HEK293T (cell line): Measurements from ENCODE around the gene IGF1R.
A peak's percentile ranks its signal among the peaks of the same experiment; 100 is the strongest.

Source experiments
- CTCF ChIA-PET: fragments of 350-600 bp; formaldehyde crosslinking; extraction: SDS; loops from one replicate; lab custom pipeline; 2021; ENCODE audit warnings: antibody characterized with exemption, inconsistent platforms; lab: Yijun Ruan, JAX
- POLR2A ChIA-PET: fragments of 350-600 bp; formaldehyde crosslinking; extraction: SDS; loops from one replicate; lab custom pipeline; 2020; ENCODE audit warnings: antibody characterized with exemption, inconsistent platforms; lab: Yijun Ruan, JAX
- DNase-seq: peaks from one replicate; pipeline ENCODE4 v3.0.0; 2012; ENCODE audit warnings: mixed read lengths; ENCODE audit errors: extremely low spot score
- ARNT ChIP-seq: fragments of 450-650 bp; IDR thresholded peaks from 2 replicates; pipeline ENCODE4 v1.6.1; 2017; ENCODE audit warnings: mild to moderate bottlenecking
- BHLHE40 ChIP-seq: fragments of 450-650 bp; IDR thresholded peaks from 2 replicates; pipeline ENCODE4 v1.6.1; 2016; ENCODE audit warnings: mild to moderate bottlenecking, moderate library complexity, borderline replicate concordance
- CTBP1 ChIP-seq: fragments of 450-650 bp; IDR thresholded peaks from 2 replicates; pipeline ENCODE4 v1.6.1; 2016; ENCODE audit warnings: borderline replicate concordance
- ELF4 ChIP-seq: fragments of 450-650 bp; IDR thresholded peaks from 2 replicates; pipeline ENCODE4 v1.6.1; 2017; ENCODE audit warnings: antibody characterized with exemption
- FOXA1 ChIP-seq: fragments of 450-650 bp; IDR thresholded peaks from 2 replicates; pipeline ENCODE4 v1.6.1; 2016; ENCODE audit warnings: mild to moderate bottlenecking
- FOXK2 ChIP-seq: fragments of 450-650 bp; IDR thresholded peaks from 2 replicates; pipeline ENCODE4 v1.6.1; 2016; ENCODE audit warnings: mild to moderate bottlenecking
- FOXM1 ChIP-seq: fragments of 450-650 bp; IDR thresholded peaks from 2 replicates; pipeline ENCODE4 v1.6.1; 2017; ENCODE audit warnings: mild to moderate bottlenecking, borderline replicate concordance
- HDGF ChIP-seq: fragments of 450-650 bp; IDR thresholded peaks from 2 replicates; pipeline ENCODE4 v1.6.1; 2017; ENCODE audit warnings: antibody characterized with exemption, borderline replicate concordance
- L3MBTL2 ChIP-seq: fragments of 450-650 bp; conservative IDR thresholded peaks from 2 replicates; pipeline ENCODE4 v1.6.1; 2016; ENCODE audit warnings: mild to moderate bottlenecking
- LEF1 ChIP-seq: fragments of 450-650 bp; IDR thresholded peaks from 2 replicates; pipeline ENCODE4 v1.6.1; 2017; ENCODE audit warnings: mild to moderate bottlenecking, borderline replicate concordance
- NFRKB ChIP-seq: fragments of 450-650 bp; IDR thresholded peaks from 2 replicates; pipeline ENCODE4 v1.6.1; 2016; ENCODE audit warnings: mild to moderate bottlenecking, moderate library complexity
- SP1 ChIP-seq: fragments of 450-650 bp; IDR thresholded peaks from 2 replicates; pipeline ENCODE4 v1.6.1; 2017
- SUZ12 ChIP-seq: fragments of 450-650 bp; IDR thresholded peaks from 2 replicates; pipeline ENCODE4 v1.6.1; 2016; ENCODE audit warnings: mild to moderate bottlenecking
- TARDBP ChIP-seq: fragments of 450-650 bp; IDR thresholded peaks from 2 replicates; pipeline ENCODE4 v1.6.1; 2016
- ZNF384 ChIP-seq: fragments of 450-650 bp; IDR thresholded peaks from 2 replicates; pipeline ENCODE4 v1.6.1; 2016
- TF ChIP-seq, protein P1 (sequence below): fragments of 450-650 bp; IDR thresholded peaks from 2 replicates; pipeline ENCODE4 v1.6.1; 2016

IGF1R gene

DNA sequence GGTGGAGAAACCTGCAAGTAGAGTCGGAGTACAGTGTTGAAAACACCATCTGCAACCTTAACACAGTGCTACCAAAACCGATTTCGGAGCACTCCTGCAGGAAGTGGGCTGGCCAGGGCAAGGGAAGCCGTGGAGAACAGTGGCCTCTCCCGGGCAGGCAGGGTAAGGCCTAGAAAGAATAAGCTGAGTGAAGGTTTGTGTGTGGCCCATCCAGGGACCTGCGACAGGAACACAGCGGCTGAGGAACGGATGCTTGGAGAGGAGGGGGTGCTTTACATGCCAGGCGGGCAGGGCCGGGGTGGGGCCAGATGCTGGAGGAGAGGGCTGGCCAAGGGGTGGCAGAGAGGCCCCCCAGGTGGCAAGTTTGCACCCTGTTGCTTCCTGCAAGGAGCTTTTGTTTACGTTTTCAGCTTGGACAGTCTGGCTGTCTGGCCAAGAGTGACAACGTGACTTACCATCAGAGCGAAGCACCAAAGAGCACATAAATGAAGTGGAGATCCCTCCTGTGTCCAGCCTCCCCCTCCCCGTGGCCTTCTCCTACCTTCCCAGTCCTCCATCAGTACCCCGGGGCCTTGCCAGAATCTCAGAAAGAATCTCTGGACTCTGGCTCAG, 202.7 kb downstream of the IGF1R start:
- TF ChIP-seq SP1 (no peak), CTBP1 (no peak), HDGF (no peak)
- CTCF ChIA-PET = interaction anchor here (0.5 to 1.2 kb wide), 25 partner anchors 9 to 797 kb away, joined by 3 to 5 read pairs (median 3); no protein-coding TSS in a partner anchor
- POLR2A ChIA-PET = interaction anchor here (0.6 to 1.0 kb wide), 5 partner anchors 11 to 251 kb away, joined by 3 to 4 read pairs (median 3); no protein-coding TSS in a partner anchor
- peak; percentile 83 for DNase-seq

GRCh38 chr15:98853161-98853560, 204.8 kb downstream of the IGF1R start:
- TF ChIP-seq CTBP1 (no peak), ELF4 (peak; percentile 33; the same call in 1 of the 2 replicates), ARNT (0 out of 2 replicates have a peak, but pooled peaks have one; percentile 29)
- TF ChIP-seq, protein P1, sequence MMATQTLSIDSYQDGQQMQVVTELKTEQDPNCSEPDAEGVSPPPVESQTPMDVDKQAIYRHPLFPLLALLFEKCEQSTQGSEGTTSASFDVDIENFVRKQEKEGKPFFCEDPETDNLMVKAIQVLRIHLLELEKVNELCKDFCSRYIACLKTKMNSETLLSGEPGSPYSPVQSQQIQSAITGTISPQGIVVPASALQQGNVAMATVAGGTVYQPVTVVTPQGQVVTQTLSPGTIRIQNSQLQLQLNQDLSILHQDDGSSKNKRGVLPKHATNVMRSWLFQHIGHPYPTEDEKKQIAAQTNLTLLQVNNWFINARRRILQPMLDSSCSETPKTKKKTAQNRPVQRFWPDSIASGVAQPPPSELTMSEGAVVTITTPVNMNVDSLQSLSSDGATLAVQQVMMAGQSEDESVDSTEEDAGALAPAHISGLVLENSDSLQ = peak; percentile 97
- ChIA-PET POLR2A (no interaction called here), CTCF (interaction anchor here (0.6 kb wide), 1 partner anchor 212 kb away, joined by 3 read pairs; no protein-coding TSS in a partner anchor)
- peak; percentile 74 for DNase-seq

- CTCF ChIA-PET = interaction anchor here (0.6 kb wide), 1 partner anchor 211 kb away, joined by 3 read pairs; no protein-coding TSS in a partner anchor
- DNase-seq = no peak
- POLR2A ChIA-PET = interaction anchor here (1.4 to 2.0 kb wide), 2 partner anchors 13 to 207 kb away, joined by 4 to 7 read pairs; no protein-coding TSS in a partner anchor
- TF ChIP-seq, protein P1 = no peak
- TF ChIP-seq ARNT (no peak), SUZ12 (no peak), HDGF (no peak), LEF1 (no peak), CTBP1 (no peak), FOXA1 (no peak), BHLHE40 (no peak), ELF4 (no peak), FOXK2 (no peak)
These were observed 205.5 kb downstream of the IGF1R start for GRCh38 chr15:98853617-98854420.

DNA sequence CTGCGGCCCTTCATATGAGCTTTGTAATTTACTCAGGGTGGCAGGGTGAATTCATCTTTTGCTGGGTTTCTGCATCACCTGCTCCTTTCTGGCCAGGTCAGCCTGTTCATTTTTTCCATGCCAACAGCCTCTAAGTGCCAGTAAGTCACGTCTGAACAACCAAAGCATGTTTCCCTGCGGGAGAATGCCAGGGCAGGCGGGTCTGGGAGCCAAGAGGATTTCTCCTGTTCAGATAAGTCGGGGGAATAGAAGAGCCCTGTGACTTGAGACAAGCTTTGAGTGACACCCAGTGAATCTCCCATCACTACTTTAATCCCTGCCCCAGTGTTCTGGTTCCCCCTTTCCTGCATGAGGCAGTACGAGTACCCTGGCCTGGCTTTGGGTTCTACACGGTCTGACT, 206.2 kb downstream of the IGF1R start:
- DNase-seq = no peak
- ChIA-PET CTCF (no interaction called here), POLR2A (interaction anchor here (1.4 to 2.0 kb wide), 2 partner anchors 12 to 207 kb away, joined by 4 to 7 read pairs; no protein-coding TSS in a partner anchor)
- TF ChIP-seq ARNT (no peak), ZNF384 (no peak), LEF1 (no peak), CTBP1 (no peak), FOXA1 (no peak), FOXK2 (no peak), TARDBP (no peak), HDGF (no peak), NFRKB (no peak), ELF4 (no peak), SP1 (no peak), FOXM1 (no peak), SUZ12 (no peak), BHLHE40 (no peak), L3MBTL2 (no peak)
- TF ChIP-seq, protein P1 = no peak

DNA sequence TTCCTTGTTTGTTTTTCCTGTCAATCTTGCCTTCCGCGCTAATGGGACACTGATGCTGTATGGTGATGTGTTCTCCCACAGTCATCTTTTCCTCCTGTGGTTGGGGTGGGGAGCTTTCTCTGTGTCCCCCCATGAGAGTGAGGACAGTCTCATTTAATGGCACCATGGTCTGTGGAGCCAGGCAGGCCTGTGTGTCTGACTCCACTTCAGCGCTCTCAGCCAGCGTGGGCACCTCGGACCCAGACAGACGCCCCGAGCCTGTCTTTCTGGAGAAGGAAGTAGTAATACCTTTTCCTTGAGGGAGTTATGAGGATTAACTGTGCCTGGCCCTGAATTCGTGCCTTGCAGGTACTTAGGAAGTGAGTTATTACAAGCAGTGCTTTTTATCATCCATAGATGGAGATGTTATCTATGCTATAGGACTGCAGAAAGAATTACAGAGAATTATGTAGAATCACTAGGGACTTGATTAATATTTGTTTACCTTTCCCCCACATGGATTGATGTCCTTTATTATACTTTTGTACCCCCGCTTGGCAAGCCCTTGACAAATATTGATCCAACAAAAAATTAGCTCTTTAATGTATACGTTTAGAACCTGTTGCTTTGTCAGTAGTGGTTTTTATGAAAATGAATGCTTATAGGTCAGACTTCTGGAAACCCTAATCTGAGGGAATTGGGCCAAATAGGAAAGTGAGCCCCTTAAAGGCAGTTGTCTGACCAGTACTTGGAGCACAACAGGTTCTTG, 206.9 kb downstream of the IGF1R start:
- DNase-seq = no peak
- POLR2A ChIA-PET = interaction anchor here (1.2 to 2.0 kb wide), 2 partner anchors 11 to 49 kb away, joined by 5 to 7 read pairs; no protein-coding TSS in a partner anchor
- TF ChIP-seq L3MBTL2 (no peak), ELF4 (no peak), FOXA1 (no peak), HDGF (no peak), FOXM1 (no peak), ARNT (no peak), SP1 (no peak), ZNF384 (no peak), FOXK2 (no peak), SUZ12 (no peak), NFRKB (no peak), CTBP1 (no peak), TARDBP (no peak), BHLHE40 (no peak)
- TF ChIP-seq, protein P1 = no peak
- CTCF ChIA-PET = interaction anchor here (1.2 to 2.9 kb wide), 6 partner anchors 10 to 208 kb away, joined by 3 to 14 read pairs (median 4); no protein-coding TSS in a partner anchor
